Fibroblast of lung (primary cell): Measurements from ENCODE around the gene SEC22A. TPM values are rescaled to one million over a fixed set of nuclear protein-coding genes. Genes with fewer than 3 reads are reported as not detected.

Experiments
- DNase-seq, 2 donors: peaks; one replicate each; pipeline versions ENCODE4 v3.0.0 to v3.0.0-alpha.2; 2010; ENCODE audit warnings: low read depth in 2 of 2
- H2AFZ ChIP-seq: 2 replicates; pipeline ENCODE4 v1.5.1; 2012; ENCODE audit warnings: low read length, control low read depth, inconsistent platforms
- H3K27ac ChIP-seq: 2 replicates; pipeline ENCODE4 v1.5.1; 2011; ENCODE audit warnings: low read length, control low read depth; ENCODE audit not compliant: insufficient read depth
- H3K27me3 ChIP-seq: 2 replicates; pipeline ENCODE4 v1.5.1; 2011; ENCODE audit warnings: mild to moderate bottlenecking, low read length; ENCODE audit not compliant: control insufficient read depth, insufficient read depth
- H3K36me3 ChIP-seq: 2 replicates; pipeline ENCODE4 v1.5.1; 2011; ENCODE audit warnings: low read length; ENCODE audit not compliant: control insufficient read depth, insufficient read depth
- H3K4me1 ChIP-seq: 2 replicates; pipeline ENCODE4 v1.5.1; 2011; ENCODE audit warnings: low read length; ENCODE audit not compliant: control insufficient read depth, insufficient read depth; ENCODE audit errors: extremely low read depth
- H3K4me2 ChIP-seq: 2 replicates; pipeline ENCODE4 v1.5.1; 2011; ENCODE audit warnings: low read length, control low read depth; ENCODE audit not compliant: insufficient read depth; ENCODE audit errors: extremely low read depth
- H3K4me3 ChIP-seq, 4 experiments: fragments of 200-600 bp in 1 of 4; sonication (generic) in 1 of 4; replicated peaks in 1 of 4; 2 replicates each; pipeline ENCODE4 v1.5.1; 2011 to 2016; ENCODE audit warnings: low read length in 4 of 4, low read depth in 3 of 4, mild to moderate bottlenecking in 3 of 4, control low read depth in 2 of 4, inconsistent platforms in 1 of 4, mixed read lengths in 1 of 4; ENCODE audit not compliant: insufficient read depth in 1 of 4; ENCODE audit errors: control extremely low read depth in 1 of 4
- H3K79me2 ChIP-seq: 2 replicates; pipeline ENCODE4 v1.5.1; 2012; ENCODE audit warnings: mild to moderate bottlenecking, low read length, inconsistent platforms; ENCODE audit not compliant: control insufficient read depth, insufficient read depth
- H3K9ac ChIP-seq: 2 replicates; pipeline ENCODE4 v1.5.1; 2011; ENCODE audit warnings: mild to moderate bottlenecking, low read length, control low read depth; ENCODE audit not compliant: insufficient read depth
- H3K9me3 ChIP-seq: 2 replicates; pipeline ENCODE4 v1.5.1; 2012; ENCODE audit warnings: low read depth, low read length; ENCODE audit not compliant: control insufficient read depth, insufficient read depth
- H4K20me1 ChIP-seq: 2 replicates; pipeline ENCODE4 v1.5.1; 2011; ENCODE audit warnings: low read length; ENCODE audit not compliant: control insufficient read depth, insufficient read depth; ENCODE audit errors: extremely low read depth
- CTCF ChIP-seq, 2 donors: IDR thresholded peaks in 1 of 2; conservative IDR thresholded peaks in 1 of 2; 1 replicate in 1 of 2; 2 replicates in 1 of 2; pipeline ENCODE4 v1.5.1; 2011 to 2012; ENCODE audit warnings: low read length in 2 of 2, control low read depth in 1 of 2, inconsistent platforms in 1 of 2, low read depth in 1 of 2, mild to moderate bottlenecking in 1 of 2
- EZH2 ChIP-seq: IDR thresholded peaks from 2 replicates; pipeline ENCODE4 v1.5.1; 2012; ENCODE audit warnings: low read length, control low read depth, mild to moderate bottlenecking; ENCODE audit errors: missing control alignments
- polyA plus RNA-seq, 2 donors: library from polyadenylated mRNA; depleted of rRNA in 1 of 2; stranded (reverse) in 1 of 2; unstranded in 1 of 2; fragments of >200 nt; gene quantifications; 2 replicates each; pipeline ENCODE4 v1.2.1, GENCODE V29; 2011 to 2012; ENCODE audit warnings: missing spikeins in 1 of 2
- total RNA-seq: library from RNA; depleted of rRNA; stranded (reverse); fragments of >200 nt; gene quantifications from 2 replicates; pipeline ENCODE4 v1.2.1, GENCODE V29; 2014

Gene SEC22A
- total and polyA plus RNA-seq, 2 donors (not counting 1 experiment from before 2014, with no cell fraction given) = 45.4 to 52.7 TPM

GRCh38 chr3:123301331-123302184 is 99.8 kb downstream of the SEC22A start:
- no peak overlapping the region for H3K9ac ChIP-seq
- peaks cover 5% of the 10 kb centered on the region for H3K27me3 ChIP-seq
- no peak overlapping the region for H3K4me2 ChIP-seq
- no peaks in the 10 kb centered on the region for H3K9me3 ChIP-seq
- TF ChIP-seq EZH2 (no peak), CTCF (conservative IDR thresholded peaks at IDR 0.05 in 1 of 2, IDR thresholded peaks at IDR 0.05 in 1 of 2; ENCODE audit: low read depth in 1 of 2, low read length in 2 of 2) (no peak)
- no peaks in the 10 kb centered on the region for H3K4me1 ChIP-seq
- H3K4me3 ChIP-seq = no peak overlapping the region
- no peak for DNase-seq
- H3K27ac ChIP-seq = no peak overlapping the region
- H4K20me1 ChIP-seq = no peaks in the 10 kb centered on the region
- no peaks in the 10 kb centered on the region for H3K79me2 ChIP-seq
- no peaks in the 10 kb centered on the region for H3K36me3 ChIP-seq
- no peak overlapping the region for H2AFZ ChIP-seq

- TF ChIP-seq EZH2 (no peak), CTCF (conservative IDR thresholded peaks at IDR 0.05 in 1 of 2, IDR thresholded peaks at IDR 0.05 in 1 of 2; ENCODE audit: low read depth in 1 of 2, low read length in 2 of 2) (no peak)
- H3K27me3 ChIP-seq = peaks cover 5% of the 10 kb centered on the region
Observed at GRCh38 chr3:123302961-123303360, 101.2 kb downstream of the SEC22A start.

GRCh38 chr3:123303976-123304560 is 102.3 kb downstream of the SEC22A start:
- Histone ChIP-seq H3K9ac (no peak overlapping the region), H3K4me3 (no peak overlapping the region), H3K4me1 (no peaks in the 10 kb centered on the region), H3K27ac (no peak overlapping the region), H3K79me2 (no peaks in the 10 kb centered on the region), H4K20me1 (no peaks in the 10 kb centered on the region), H3K36me3 (no peaks in the 10 kb centered on the region), H3K4me2 (no peak overlapping the region), H2AFZ (no peak overlapping the region), H3K9me3 (no peaks in the 10 kb centered on the region), H3K27me3 (peaks cover 5% of the 10 kb centered on the region)
- DNase-seq = no peak
- TF ChIP-seq CTCF (conservative IDR thresholded peaks at IDR 0.05 in 1 of 2, IDR thresholded peaks at IDR 0.05 in 1 of 2; ENCODE audit: low read depth in 1 of 2, low read length in 2 of 2) = no peak
- no peak for TF ChIP-seq EZH2

More at GRCh38 chr3:123302961-123303360, 101.2 kb downstream of the SEC22A start:
- Histone ChIP-seq H4K20me1 (no peaks in the 10 kb centered on the region), H3K4me2 (no peak overlapping the region), H2AFZ (no peak overlapping the region), H3K4me3 (no peak overlapping the region), H3K9ac (no peak overlapping the region), H3K79me2 (no peaks in the 10 kb centered on the region), H3K27ac (no peak overlapping the region), H3K36me3 (no peaks in the 10 kb centered on the region), H3K4me1 (no peaks in the 10 kb centered on the region), H3K9me3 (no peaks in the 10 kb centered on the region)
- no peak for DNase-seq
